Ishikawa (cell line): ENCODE measurements around the gene TMEM132D.

Experiments
- CEBPB ChIP-seq: IDR thresholded peaks from 2 replicates; pipeline ENCODE4 v1.6.1; 2012
- CREB1 ChIP-seq: IDR thresholded peaks from 2 replicates; pipeline ENCODE4 v1.6.1; 2012; ENCODE audit warnings: low read depth
- EGR1 ChIP-seq: IDR thresholded peaks from 2 replicates; pipeline ENCODE4 v1.6.1; 2012
- EP300 ChIP-seq: IDR thresholded peaks from 2 replicates; pipeline ENCODE4 v1.6.1; 2012; ENCODE audit warnings: borderline replicate concordance
- FOXM1 ChIP-seq: IDR thresholded peaks from 2 replicates; pipeline ENCODE4 v1.6.1; 2012; ENCODE audit warnings: low read depth, borderline replicate concordance
- MAX ChIP-seq: IDR thresholded peaks from 2 replicates; pipeline ENCODE4 v1.6.1; 2012
- RAD21 ChIP-seq: IDR thresholded peaks from 2 replicates; pipeline ENCODE4 v1.6.1; 2012; ENCODE audit warnings: low read depth
- REST ChIP-seq: IDR thresholded peaks from 2 replicates; pipeline ENCODE4 v1.6.1; 2012; ENCODE audit warnings: low read depth, mild to moderate bottlenecking
- TAF1 ChIP-seq: IDR thresholded peaks from 2 replicates; pipeline ENCODE4 v1.6.1; 2012; ENCODE audit warnings: low read depth, mild to moderate bottlenecking
- TEAD4 ChIP-seq: IDR thresholded peaks from 2 replicates; pipeline ENCODE4 v1.6.1; 2012
- USF1 ChIP-seq: IDR thresholded peaks from 2 replicates; pipeline ENCODE4 v1.6.1; 2012
- YY1 ChIP-seq: IDR thresholded peaks from 2 replicates; pipeline ENCODE4 v1.6.1; 2012; ENCODE audit warnings: low read depth

GRCh38 chr12:129101404-129101803 lies 802.4 kb downstream of the TMEM132D start:
- TF ChIP-seq EP300 (no peak), YY1 (no peak), CREB1 (no peak), TEAD4 (no peak), EGR1 (no peak), CEBPB (no peak), FOXM1 (no peak), MAX (no peak), REST (no peak), TAF1 (no peak), RAD21 (no peak), USF1 (no peak)
